Tibial nerve (tissue), 4 donors: ENCODE results near the gene COASY. TPM values are rescaled to one million over a fixed set of nuclear protein-coding genes. Genes with fewer than 3 reads are reported as not detected.

ENCODE experiments used
- DNase-seq, 2 donors: peaks; one replicate each; pipeline ENCODE4 v3.0.0-alpha.2; 2019; ENCODE audit warnings: low spot score in 2 of 2
- H3K27ac ChIP-seq, 4 donors: fragments of 200-600 bp; sonication (generic) in 3 of 4; one replicate each; pipeline ENCODE4 v1.5.1; 2017 to 2019; ENCODE audit warnings: mild to moderate bottlenecking in 1 of 4
- H3K27me3 ChIP-seq, 2 donors: fragments of 200-600 bp; sonication (generic) in 1 of 2; one replicate each; pipeline versions ENCODE4 v1.5.1 to v1.6.0; 2017 to 2019
- H3K36me3 ChIP-seq, 3 donors: fragments of 200-600 bp; sonication (generic); one replicate each; pipeline ENCODE4 v1.5.1; 2018 to 2019
- H3K4me1 ChIP-seq, 4 donors: fragments of 200-600 bp; sonication (generic) in 3 of 4; one replicate each; pipeline ENCODE4 v1.5.1; 2017 to 2019
- H3K4me3 ChIP-seq, 4 donors: fragments of 200-600 bp; sonication (generic) in 3 of 4; one replicate each; pipeline ENCODE4 v1.5.1; 2017 to 2019; ENCODE audit warnings: mild to moderate bottlenecking in 1 of 4, moderate library complexity in 1 of 4
- H3K9me3 ChIP-seq, 4 donors: fragments of 200-600 bp; sonication (generic) in 3 of 4; one replicate each; pipeline ENCODE4 v1.5.1; 2017 to 2019
- EP300 ChIP-seq, 2 donors: sonication (generic); formaldehyde crosslinking; IDR thresholded peaks; one replicate each; pipeline ENCODE4 v1.6.1; 2017; ENCODE audit warnings: antibody characterized with exemption in 2 of 2, mild to moderate bottlenecking in 1 of 2
- POLR2A ChIP-seq, 2 donors: fragments of 450-650 bp; IDR thresholded peaks; one replicate each; pipeline ENCODE4 v1.6.1; 2017; ENCODE audit warnings: antibody characterized with exemption in 2 of 2, mild to moderate bottlenecking in 2 of 2, moderate library complexity in 2 of 2
- WGBS, 2 donors: methylation state at CpG; one replicate each; pipeline ENCODE4 v1.1.5; 2018; 5-methylcytosine and 5-hydroxymethylcytosine counted together
- total RNA-seq, 4 donors: library from RNA; depleted of rRNA; stranded (reverse); fragments of >200 nt; gene quantifications; one replicate each; pipeline ENCODE4 v1.1.0, GENCODE V29; 2016
- TF ChIP-seq, protein P1 (sequence below), 5 experiments: fragments of 200-600 bp in 3 of 5; fragments of 450-650 bp in 2 of 5; sonication (generic) in 3 of 5; IDR thresholded peaks; one replicate each; pipeline ENCODE4 v1.5.1; 2016 to 2019; ENCODE audit warnings: antibody characterized with exemption in 5 of 5, mild to moderate bottlenecking in 3 of 5, moderate library complexity in 2 of 5

The COASY gene
- total RNA-seq, 4 donors from 2014 or later: 22.9 to 33.9 (median 25.5) TPM

DNA sequence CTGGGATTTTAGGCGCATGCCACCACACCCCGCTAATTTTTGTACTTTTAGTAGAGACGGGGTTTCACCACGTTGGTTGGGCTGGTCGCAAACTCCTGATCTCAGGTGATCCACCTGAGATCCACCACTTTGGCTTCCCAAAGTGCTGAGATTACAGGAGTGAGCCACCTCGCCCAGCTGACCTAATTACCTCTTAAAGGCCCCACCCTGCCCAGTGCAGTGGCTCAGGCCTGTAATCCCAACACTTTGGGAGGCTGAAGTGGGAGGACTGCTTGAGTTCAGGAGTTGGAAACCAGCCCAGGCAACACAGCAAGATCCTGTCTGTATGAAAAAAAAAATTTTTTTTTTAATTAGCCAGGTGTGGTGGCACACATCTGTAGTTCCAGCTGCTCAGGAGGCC lies 2.9 kb upstream of the COASY start:
- H3K27ac ChIP-seq: no peak overlapping the region
- no peak overlapping the region for H3K4me3 ChIP-seq
- TF ChIP-seq, protein P1, sequence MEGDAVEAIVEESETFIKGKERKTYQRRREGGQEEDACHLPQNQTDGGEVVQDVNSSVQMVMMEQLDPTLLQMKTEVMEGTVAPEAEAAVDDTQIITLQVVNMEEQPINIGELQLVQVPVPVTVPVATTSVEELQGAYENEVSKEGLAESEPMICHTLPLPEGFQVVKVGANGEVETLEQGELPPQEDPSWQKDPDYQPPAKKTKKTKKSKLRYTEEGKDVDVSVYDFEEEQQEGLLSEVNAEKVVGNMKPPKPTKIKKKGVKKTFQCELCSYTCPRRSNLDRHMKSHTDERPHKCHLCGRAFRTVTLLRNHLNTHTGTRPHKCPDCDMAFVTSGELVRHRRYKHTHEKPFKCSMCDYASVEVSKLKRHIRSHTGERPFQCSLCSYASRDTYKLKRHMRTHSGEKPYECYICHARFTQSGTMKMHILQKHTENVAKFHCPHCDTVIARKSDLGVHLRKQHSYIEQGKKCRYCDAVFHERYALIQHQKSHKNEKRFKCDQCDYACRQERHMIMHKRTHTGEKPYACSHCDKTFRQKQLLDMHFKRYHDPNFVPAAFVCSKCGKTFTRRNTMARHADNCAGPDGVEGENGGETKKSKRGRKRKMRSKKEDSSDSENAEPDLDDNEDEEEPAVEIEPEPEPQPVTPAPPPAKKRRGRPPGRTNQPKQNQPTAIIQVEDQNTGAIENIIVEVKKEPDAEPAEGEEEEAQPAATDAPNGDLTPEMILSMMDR (IDR thresholded peaks at IDR 0.05): no peak
- no peak for TF ChIP-seq POLR2A (IDR thresholded peaks at IDR 0.05)
- no peak for TF ChIP-seq EP300 (IDR thresholded peaks at IDR 0.05)
- H3K27me3 ChIP-seq: no peaks in the 10 kb centered on the region
- H3K9me3 ChIP-seq: no peaks in the 10 kb centered on the region
- H3K4me1 ChIP-seq: peaks cover 0 to 50% (median 23%) of the 10 kb centered on the region in 4 donors
- H3K36me3 ChIP-seq: peaks cover 0 to 5% (median 0%) of the 10 kb centered on the region in 3 donors
- 83 to 92% methylated on average over 6 of the region's 6 CpGs for WGBS, 2 donors
- no peak for DNase-seq

DNA sequence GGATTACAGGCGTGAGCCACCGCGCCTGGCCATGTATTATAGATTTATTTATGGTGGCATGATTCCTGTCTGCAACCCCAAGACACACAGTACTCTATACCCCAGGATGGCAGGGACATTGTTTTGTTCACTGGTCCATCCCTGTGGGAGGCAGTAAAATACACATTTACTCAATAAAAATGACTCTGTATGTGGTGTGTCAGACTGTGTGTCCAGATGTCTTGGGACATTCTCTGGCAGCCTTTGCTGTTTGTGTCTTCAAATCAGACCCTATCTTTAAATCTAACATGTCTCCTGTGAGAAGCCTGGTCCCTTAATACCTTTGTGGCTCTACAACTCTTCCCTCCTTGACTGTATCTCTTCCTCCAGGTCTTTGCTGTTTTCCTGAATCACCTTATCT lies 1.7 kb upstream of the COASY start:
- Histone ChIP-seq H3K36me3 (peaks cover 0 to 17% (median 5%) of the 10 kb centered on the region in 3 donors), H3K27me3 (no peaks in the 10 kb centered on the region), H3K4me1 (peaks cover 0 to 57% (median 23%) of the 10 kb centered on the region in 4 donors), H3K9me3 (no peaks in the 10 kb centered on the region), H3K27ac (peak overlapping the region in 1 of 4 donors; percentile 4), H3K4me3 (no peak overlapping the region)
- 59 to 82% methylated on average over 3 of the region's 3 CpGs for WGBS, 2 donors
- DNase-seq: no peak
- no peak for TF ChIP-seq EP300 (IDR thresholded peaks at IDR 0.05)
- TF ChIP-seq POLR2A (IDR thresholded peaks at IDR 0.05): no peak
- TF ChIP-seq, protein P1 (IDR thresholded peaks at IDR 0.05): no peak

DNA sequence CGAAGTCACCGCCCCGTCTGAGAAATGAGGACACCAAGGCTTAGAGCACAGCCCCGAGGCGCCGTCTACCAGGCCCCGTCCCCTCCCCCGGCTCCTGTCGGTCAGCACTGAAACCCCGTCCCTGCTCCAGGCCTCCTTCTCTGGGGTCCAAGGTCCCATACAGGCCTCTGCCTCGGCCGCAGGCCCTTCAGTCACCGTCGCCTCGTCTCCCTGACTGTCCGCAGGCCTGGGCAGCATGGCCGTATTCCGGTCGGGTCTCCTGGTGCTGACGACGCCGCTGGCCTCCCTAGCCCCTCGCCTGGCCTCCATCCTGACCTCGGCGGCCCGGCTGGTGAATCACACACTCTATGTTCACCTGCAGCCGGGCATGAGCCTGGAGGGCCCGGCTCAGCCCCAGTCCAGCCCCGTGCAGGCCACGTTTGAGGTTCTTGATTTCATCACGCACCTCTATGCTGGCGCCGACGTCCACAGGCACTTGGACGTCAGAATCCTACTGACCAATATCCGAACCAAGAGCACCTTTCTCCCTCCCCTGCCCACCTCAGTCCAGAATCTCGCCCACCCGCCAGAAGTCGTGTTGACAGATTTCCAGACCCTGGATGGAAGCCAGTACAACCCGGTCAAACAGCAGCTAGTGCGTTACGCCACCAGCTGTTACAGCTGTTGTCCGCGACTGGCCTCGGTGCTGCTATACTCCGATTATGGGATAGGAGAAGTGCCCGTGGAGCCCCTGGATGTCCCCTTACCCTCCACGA lies 617 bp downstream of the COASY start:
- Histone ChIP-seq H3K4me3 (peak overlapping the region; percentile 66 to 79 (median 76)), H3K27ac (peak overlapping the region; percentile 78 to 95 (median 88)), H3K4me1 (peaks cover 0 to 60% (median 30%) of the 10 kb centered on the region in 4 donors), H3K9me3 (no peaks in the 10 kb centered on the region), H3K36me3 (peaks cover 0 to 24% (median 13%) of the 10 kb centered on the region in 3 donors), H3K27me3 (no peaks in the 10 kb centered on the region)
- TF ChIP-seq, protein P1 (IDR thresholded peaks at IDR 0.05): no peak
- TF ChIP-seq EP300 (IDR thresholded peaks at IDR 0.05) (no peak), POLR2A (IDR thresholded peaks at IDR 0.05) (no peak)
- 11 to 22% methylated on average over 29 to 43 of the region's 48 CpGs for WGBS, 2 donors
- no peak for DNase-seq

DNA sequence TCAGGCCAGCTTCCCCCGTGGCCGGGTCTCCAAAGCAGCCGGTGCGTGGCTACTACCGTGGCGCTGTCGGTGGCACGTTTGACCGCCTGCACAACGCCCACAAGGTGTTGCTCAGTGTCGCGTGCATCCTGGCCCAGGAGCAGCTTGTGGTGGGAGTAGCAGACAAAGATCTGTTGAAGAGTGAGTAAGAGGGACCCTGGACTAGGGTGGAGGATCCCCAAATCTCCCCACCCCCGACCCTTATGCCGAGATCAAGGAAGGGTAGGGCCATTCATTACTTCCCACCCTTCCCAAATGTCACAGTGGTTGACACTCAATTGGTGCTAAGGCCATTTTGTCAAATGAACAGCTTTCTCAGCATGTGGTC lies 1.2 kb downstream of the COASY start:
- H3K27me3 ChIP-seq: no peaks in the 10 kb centered on the region
- H3K9me3 ChIP-seq: no peaks in the 10 kb centered on the region
- H3K27ac ChIP-seq: peak overlapping the region in 3 of 4 donors; percentile 84 to 95 (median 91)
- 73 to 76% methylated on average over 14 of the region's 14 CpGs for WGBS, 2 donors
- peaks cover 0 to 24% (median 13%) of the 10 kb centered on the region in 3 donors for H3K36me3 ChIP-seq
- peaks cover 0 to 65% (median 36%) of the 10 kb centered on the region in 4 donors for H3K4me1 ChIP-seq
- no peak for DNase-seq
- TF ChIP-seq EP300 (IDR thresholded peaks at IDR 0.05): no peak
- no peak for TF ChIP-seq POLR2A (IDR thresholded peaks at IDR 0.05)
- TF ChIP-seq, protein P1 (IDR thresholded peaks at IDR 0.05): no peak
- H3K4me3 ChIP-seq: peak overlapping the region; percentile 66 to 79 (median 76)

DNA sequence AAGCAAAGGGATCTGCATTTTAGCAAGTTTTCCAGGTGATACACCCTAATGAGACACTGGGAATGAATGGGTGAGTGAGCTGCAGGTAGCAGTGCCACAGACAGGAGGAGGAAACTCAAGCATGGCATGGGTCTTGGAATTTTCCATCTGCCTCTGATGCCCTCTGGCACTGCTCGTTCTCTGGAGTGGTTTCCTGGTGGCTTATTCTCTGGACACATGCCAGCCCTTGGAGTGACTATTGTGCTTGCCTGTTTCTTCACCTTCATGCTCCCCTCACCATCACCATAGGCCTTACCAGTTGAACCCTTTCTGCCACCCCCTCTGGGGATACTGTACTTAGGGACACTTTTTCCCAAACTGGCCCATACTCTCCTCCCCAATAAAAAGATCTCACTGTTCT lies 1.6 kb downstream of the COASY start:
- H3K36me3 ChIP-seq: peaks cover 0 to 28% (median 15%) of the 10 kb centered on the region in 3 donors
- H3K27ac ChIP-seq: no peak overlapping the region
- H3K4me3 ChIP-seq: peak overlapping the region in 2 of 4 donors; percentile 76 to 77
- no peaks in the 10 kb centered on the region for H3K27me3 ChIP-seq
- DNase-seq: no peak
- no peaks in the 10 kb centered on the region for H3K9me3 ChIP-seq
- no peak for TF ChIP-seq POLR2A (IDR thresholded peaks at IDR 0.05)
- TF ChIP-seq, protein P1 (IDR thresholded peaks at IDR 0.05): no peak
- TF ChIP-seq EP300 (IDR thresholded peaks at IDR 0.05): no peak
- H3K4me1 ChIP-seq: peaks cover 0 to 70% (median 40%) of the 10 kb centered on the region in 4 donors
- 27 to 41% methylated on average over 1 of the region's 1 CpG for WGBS, 2 donors
